Stomach (tissue), 9 donors: ENCODE data around the gene DNM1. TPM values are rescaled to one million over a fixed set of nuclear protein-coding genes. Genes with fewer than 3 reads are reported as not detected.

ENCODE experiments used
- DNase-seq, 2 donors: peaks; one replicate each; pipeline versions ENCODE4 v3.0.0 to v3.0.0-alpha.2; 2013 to 2019
- H3K27ac ChIP-seq, 5 donors: fragments of 200-600 bp in 4 of 5; sonication (generic) in 4 of 5; one replicate each; pipeline ENCODE4 v1.5.1; 2013 to 2019; ENCODE audit warnings: mild to moderate bottlenecking in 1 of 5, moderate library complexity in 1 of 5
- H3K27me3 ChIP-seq, 3 donors: fragments of 200-600 bp; sonication (generic); one replicate each; pipeline ENCODE4 v1.5.1; 2017 to 2019; ENCODE audit warnings: mixed run types in 1 of 3
- H3K36me3 ChIP-seq, 4 donors: fragments of 200-600 bp; sonication (generic); 1 replicate in 3 of 4; 2 replicates in 1 of 4; pipeline ENCODE4 v1.5.1; 2016 to 2019
- H3K4me1 ChIP-seq, 4 donors: fragments of 200-600 bp; sonication (generic); one replicate each; pipeline ENCODE4 v1.5.1; 2016 to 2019
- H3K4me3 ChIP-seq, 4 donors: fragments of 200-600 bp; sonication (generic) in 3 of 4; one replicate each; pipeline ENCODE4 v1.5.1; 2016 to 2019; ENCODE audit warnings: mild to moderate bottlenecking in 1 of 4
- H3K9me3 ChIP-seq, 4 donors: fragments of 200-600 bp; sonication (generic); one replicate each; pipeline ENCODE4 v1.5.1; 2016 to 2019
- EP300 ChIP-seq: sonication (generic); formaldehyde crosslinking; IDR thresholded peaks from one replicate; pipeline ENCODE4 v1.6.1; 2017; ENCODE audit warnings: antibody characterized with exemption
- POLR2A ChIP-seq, 4 donors: fragments of 450-650 bp; IDR thresholded peaks; one replicate each; pipeline ENCODE4 v1.6.1; 2016; ENCODE audit warnings: antibody characterized with exemption in 4 of 4, control low read depth in 2 of 4, mild to moderate bottlenecking in 1 of 4, moderate library complexity in 1 of 4
- POLR2AphosphoS5 ChIP-seq, 3 donors: sonication (generic); formaldehyde crosslinking; IDR thresholded peaks; one replicate each; pipeline ENCODE4 v1.6.1; 2016; ENCODE audit warnings: antibody characterized with exemption in 3 of 3
- WGBS, 5 donors: extraction: QIAGEN DNeasy Blood & Tissue Kit in 3 of 5; methylation state at CpG; one replicate each; pipeline versions ENCODE4 v1.1.5 to v1.1.7; 2013 to 2018; 5-methylcytosine and 5-hydroxymethylcytosine counted together
- intact Hi-C: fragments of 100-400 bp; cut with DNase I; formaldehyde crosslinking; loops from one replicate; pipeline ENCODE4 v1.15.1; 2023; ENCODE audit warnings: low total_unique reads
- polyA plus RNA-seq, 3 donors: library from polyadenylated mRNA; stranded (reverse); fragments of 200-250 nt; gene quantifications; one replicate each; pipeline ENCODE4 v1.2.3, GENCODE V29; 2013
- total RNA-seq, 5 donors: library from RNA; depleted of rRNA; stranded (reverse); fragments of >200 nt; gene quantifications; one replicate each; pipeline versions ENCODE4 v1.1.0 to v1.2.3, GENCODE V29; 2014 to 2016
- TF ChIP-seq, protein P1 (sequence below), 7 experiments: fragments of 450-650 bp in 4 of 7; fragments of 200-600 bp in 3 of 7; sonication (generic) in 3 of 7; IDR thresholded peaks; one replicate each; pipeline ENCODE4 v1.5.1; 2016 to 2019; ENCODE audit warnings: antibody characterized with exemption in 7 of 7, control low read depth in 2 of 7, mild to moderate bottlenecking in 1 of 7
- donor health status: healthy with polysubstance abuse.
- donor health status: Bipolar disorder and iron deficiency.
- donor health status: healthy.

The DNM1 gene
- total and polyA plus RNA-seq, 8 donors: 2.3 to 60.8 (median 20.8) TPM

DNA sequence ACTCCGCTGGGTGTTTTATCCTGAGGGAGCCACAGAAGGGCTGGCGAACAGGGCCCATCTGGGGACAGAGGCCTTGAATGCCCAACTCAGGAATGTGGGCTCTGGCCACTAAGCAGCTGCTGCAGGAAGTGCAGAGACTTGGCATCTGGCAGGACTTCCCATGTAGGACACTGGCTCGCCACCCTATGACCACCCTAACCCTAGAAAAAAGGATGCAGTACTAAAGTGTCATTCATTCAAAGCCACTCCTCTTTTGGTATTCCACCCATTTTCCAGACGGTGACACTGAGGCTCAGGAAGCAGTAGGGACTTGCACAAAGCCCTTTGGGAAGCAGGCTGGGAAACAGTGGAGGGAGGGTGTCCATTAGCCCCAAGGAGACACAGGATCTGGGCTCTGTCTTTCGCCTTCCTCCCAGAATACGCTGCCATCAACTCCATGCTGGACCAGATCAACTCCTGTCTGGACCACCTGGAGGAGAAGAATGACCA, 40.1 kb upstream of the DNM1 start:
- TF ChIP-seq POLR2A (IDR thresholded peaks at IDR 0.05): no peak
- no peak for TF ChIP-seq POLR2AphosphoS5 (IDR thresholded peaks at IDR 0.05)
- no peak for TF ChIP-seq EP300
- TF ChIP-seq, protein P1, sequence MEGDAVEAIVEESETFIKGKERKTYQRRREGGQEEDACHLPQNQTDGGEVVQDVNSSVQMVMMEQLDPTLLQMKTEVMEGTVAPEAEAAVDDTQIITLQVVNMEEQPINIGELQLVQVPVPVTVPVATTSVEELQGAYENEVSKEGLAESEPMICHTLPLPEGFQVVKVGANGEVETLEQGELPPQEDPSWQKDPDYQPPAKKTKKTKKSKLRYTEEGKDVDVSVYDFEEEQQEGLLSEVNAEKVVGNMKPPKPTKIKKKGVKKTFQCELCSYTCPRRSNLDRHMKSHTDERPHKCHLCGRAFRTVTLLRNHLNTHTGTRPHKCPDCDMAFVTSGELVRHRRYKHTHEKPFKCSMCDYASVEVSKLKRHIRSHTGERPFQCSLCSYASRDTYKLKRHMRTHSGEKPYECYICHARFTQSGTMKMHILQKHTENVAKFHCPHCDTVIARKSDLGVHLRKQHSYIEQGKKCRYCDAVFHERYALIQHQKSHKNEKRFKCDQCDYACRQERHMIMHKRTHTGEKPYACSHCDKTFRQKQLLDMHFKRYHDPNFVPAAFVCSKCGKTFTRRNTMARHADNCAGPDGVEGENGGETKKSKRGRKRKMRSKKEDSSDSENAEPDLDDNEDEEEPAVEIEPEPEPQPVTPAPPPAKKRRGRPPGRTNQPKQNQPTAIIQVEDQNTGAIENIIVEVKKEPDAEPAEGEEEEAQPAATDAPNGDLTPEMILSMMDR (IDR thresholded peaks at IDR 0.05): no peak

DNA sequence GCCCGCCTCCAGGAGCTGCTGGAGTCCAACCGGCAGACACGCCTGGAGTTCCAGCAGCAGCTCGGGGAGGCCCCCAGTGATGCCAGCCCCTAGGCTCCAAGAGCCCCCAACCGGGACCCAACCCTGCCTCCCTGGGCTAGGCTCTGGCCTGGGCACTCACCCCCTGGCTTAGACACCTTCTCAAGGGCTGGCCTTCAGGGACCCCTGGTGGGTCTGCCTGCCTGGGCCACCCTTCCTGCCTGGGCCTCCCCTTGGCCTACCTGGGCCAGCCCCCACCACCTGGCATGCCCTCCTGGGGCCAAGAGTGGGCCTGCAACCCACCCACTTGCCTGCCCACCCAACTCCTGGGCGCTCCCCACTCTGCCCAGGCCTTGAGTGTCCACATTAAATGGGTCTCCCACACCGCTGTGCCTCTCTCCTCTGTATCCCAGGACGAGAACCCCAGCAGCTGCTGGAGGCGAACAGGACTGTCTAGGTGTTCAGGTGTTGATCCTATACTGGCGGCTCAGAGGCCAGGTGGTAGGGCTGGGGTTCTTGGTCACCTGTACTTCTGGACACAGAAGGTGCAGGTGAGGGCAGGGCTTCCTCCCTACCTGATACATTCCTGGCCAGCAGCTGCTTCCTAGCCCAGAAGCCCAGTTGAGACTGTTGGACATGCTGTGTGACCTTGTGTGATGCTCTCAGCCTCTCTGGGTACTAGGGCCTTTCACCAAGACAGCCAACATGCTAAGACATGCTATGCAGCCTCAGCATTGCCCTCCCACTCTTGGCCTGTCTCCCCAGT, 39.5 kb upstream of the DNM1 start:
- Histone ChIP-seq H3K4me1 (peaks cover 5 to 30% (median 21%) of the 10 kb centered on the region in 4 donors), H3K9me3 (no peaks in the 10 kb centered on the region), H3K36me3 (peaks cover 45 to 68% (median 67%) of the 10 kb centered on the region in 4 donors), H3K27ac (no peak overlapping the region), H3K27me3 (no peaks in the 10 kb centered on the region), H3K4me3 (no peak overlapping the region)
- intact Hi-C loops: no loop called here
- 90 to 97% (median 93%) methylated on average over 8 to 10 of the region's 10 CpGs for WGBS, 5 donors
- DNase-seq: no peak
- TF ChIP-seq POLR2AphosphoS5 (IDR thresholded peaks at IDR 0.05): no peak
- TF ChIP-seq, protein P1 (IDR thresholded peaks at IDR 0.05): no peak
- TF ChIP-seq EP300: no peak
- no peak for TF ChIP-seq POLR2A (IDR thresholded peaks at IDR 0.05)

More for the DNA sequence above, 40.1 kb upstream of the DNM1 start:
- 86 to 97% (median 96%) methylated on average over 6 of the region's 6 CpGs for WGBS, 5 donors
- H3K36me3 ChIP-seq: peaks cover 39 to 62% (median 60%) of the 10 kb centered on the region in 4 donors
- no peaks in the 10 kb centered on the region for H3K27me3 ChIP-seq
- DNase-seq: no peak
- intact Hi-C loops: no loop called here
- H3K4me3 ChIP-seq: no peak overlapping the region
- H3K4me1 ChIP-seq: peaks cover 5 to 31% (median 21%) of the 10 kb centered on the region in 4 donors
- no peak overlapping the region for H3K27ac ChIP-seq
- H3K9me3 ChIP-seq: no peaks in the 10 kb centered on the region

DNA sequence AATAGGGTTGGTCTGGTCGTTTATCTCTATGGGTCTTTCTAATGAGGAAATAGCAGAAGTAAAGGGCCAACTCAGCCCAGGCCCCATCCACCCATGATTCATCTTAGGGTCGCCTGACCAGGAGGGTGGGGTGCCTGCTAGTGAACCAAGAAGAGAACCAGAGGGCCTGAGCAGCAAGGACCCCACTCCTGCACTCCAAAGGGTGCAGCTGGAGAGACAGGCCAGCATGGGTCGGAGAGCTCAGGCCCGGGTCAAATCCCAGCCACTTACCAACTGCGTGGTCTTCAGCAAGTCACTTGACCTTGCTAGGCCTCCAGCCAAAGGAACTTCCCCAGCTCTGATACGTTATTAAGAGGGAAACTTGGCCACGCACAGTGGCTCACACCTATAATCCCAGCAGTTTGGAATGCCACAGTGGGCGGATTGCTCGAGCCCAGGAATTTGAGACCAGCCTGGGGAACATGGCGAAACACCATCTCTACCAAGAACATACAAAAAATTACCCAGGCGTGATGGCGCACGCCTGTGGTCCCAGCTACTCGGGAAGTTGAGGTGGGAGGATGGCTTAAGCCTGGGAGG, 38.8 kb upstream of the DNM1 start:
- Histone ChIP-seq H3K36me3 (peaks cover 52 to 75% (median 73%) of the 10 kb centered on the region in 4 donors), H3K4me1 (peaks cover 3 to 23% (median 16%) of the 10 kb centered on the region in 4 donors), H3K4me3 (no peak overlapping the region), H3K27me3 (no peaks in the 10 kb centered on the region), H3K9me3 (no peaks in the 10 kb centered on the region), H3K27ac (no peak overlapping the region)
- intact Hi-C loops: no loop called here
- DNase-seq: no peak
- TF ChIP-seq POLR2AphosphoS5 (IDR thresholded peaks at IDR 0.05) (no peak), EP300 (no peak), POLR2A (IDR thresholded peaks at IDR 0.05) (no peak)
- TF ChIP-seq, protein P1 (IDR thresholded peaks at IDR 0.05): no peak
- 75 to 79% (median 79%) methylated on average over 14 of the region's 14 CpGs for WGBS, 5 donors

DNA sequence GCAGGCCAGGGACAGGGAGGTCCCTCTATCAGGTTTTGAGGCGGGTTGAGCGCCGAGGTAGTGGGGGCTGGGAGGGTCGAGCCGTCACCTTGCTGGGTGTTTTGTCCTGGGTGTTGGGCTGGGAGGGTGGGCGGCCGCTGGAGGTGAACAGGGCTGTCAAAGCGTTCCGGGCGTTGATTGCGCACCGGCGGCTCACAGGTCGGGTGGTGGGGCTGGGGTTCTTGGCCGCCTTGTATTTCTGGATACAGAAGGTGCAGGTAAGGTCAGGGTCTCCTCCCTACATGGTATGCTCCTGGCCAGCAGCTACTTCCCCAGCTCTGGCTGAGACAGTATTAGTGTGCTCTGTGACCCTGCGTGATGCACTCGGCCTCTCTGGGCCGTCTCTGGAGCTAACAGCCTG, 37.0 kb upstream of the DNM1 start:
- Histone ChIP-seq H3K27ac (no peak overlapping the region), H3K4me1 (peaks cover 0 to 11% (median 5%) of the 10 kb centered on the region in 4 donors), H3K4me3 (no peak overlapping the region), H3K27me3 (no peaks in the 10 kb centered on the region), H3K9me3 (no peaks in the 10 kb centered on the region), H3K36me3 (peaks cover 62 to 93% (median 89%) of the 10 kb centered on the region in 4 donors)
- DNase-seq: no peak
- TF ChIP-seq, protein P1 (IDR thresholded peaks at IDR 0.05): no peak
- no peak for TF ChIP-seq POLR2A (IDR thresholded peaks at IDR 0.05)
- no peak for TF ChIP-seq EP300
- TF ChIP-seq POLR2AphosphoS5 (IDR thresholded peaks at IDR 0.05): no peak
- WGBS, 5 donors: 94 to 97% (median 95%) methylated on average over 15 to 18 of the region's 18 CpGs
- intact Hi-C loops: no loop called here
